Measurements from ENCODE around the gene GTF2IRD1. TPM values are rescaled to one million over a fixed set of nuclear protein-coding genes. Genes with fewer than 3 reads are reported as not detected.

Gene GTF2IRD1
- total and polyA plus RNA-seq, 2 of the 4 experiments (the other 2 are of a cell fraction): 4.1 to 21.9 TPM

DNA sequence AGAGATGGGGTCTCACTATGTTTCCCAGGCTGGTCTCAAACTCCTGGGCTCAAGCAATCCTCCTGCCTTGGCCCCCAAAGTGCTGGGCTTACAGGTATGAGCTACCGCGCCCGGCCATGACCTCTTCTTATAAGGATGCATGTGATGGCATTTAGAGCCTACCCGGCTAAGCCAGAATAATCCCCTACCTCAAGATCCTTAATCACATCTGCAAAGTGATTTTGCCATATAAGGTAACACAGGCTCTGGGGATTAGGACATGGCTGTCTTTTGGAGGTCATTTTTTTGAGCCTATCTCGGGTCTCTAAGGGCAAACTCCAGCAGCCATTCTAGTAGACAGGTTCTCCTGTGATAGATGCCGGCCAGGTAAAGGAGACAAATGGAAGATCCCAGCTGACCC lies 39.6 kb downstream of the GTF2IRD1 start:
- peaks cover 25% of the 10 kb centered on the region for H4K20me1 ChIP-seq (ENCODE audit: insufficient read depth, low read length)
- H2AK9ac ChIP-seq (replicated peaks; ENCODE audit: low read depth, low read length, poor library complexity): no peak overlapping the region
- H3K14ac ChIP-seq (replicated peaks; ENCODE audit: low read depth, low read length): no peak overlapping the region
- no peak overlapping the region for H3K56ac ChIP-seq (ENCODE audit: extremely low read depth, insufficient read depth, low read length)
- DNase-seq: no peak
- H3K4me3 ChIP-seq (ENCODE audit: insufficient read depth, low read depth, low read length): no peak overlapping the region
- H3K9me1 ChIP-seq (ENCODE audit: insufficient read depth, low read length): peaks cover 16% of the 10 kb centered on the region
- H2BK5ac ChIP-seq (ENCODE audit: low read depth, low read length, poor library complexity, severe bottlenecking): no peak overlapping the region
- no TSS peak for BruUV-seq (replicated peaks)
- no peak overlapping the region for H3K27ac ChIP-seq (ENCODE audit: insufficient read depth, low read length)
- H3K79me1 ChIP-seq (ENCODE audit: low read depth in 1 of 2, low read length in 2 of 2): peaks cover 43 to 82% of the 10 kb centered on the region in 2 experiments
- H4K5ac ChIP-seq (ENCODE audit: low read depth, low read length): no peak overlapping the region
- no peak overlapping the region for H2BK120ac ChIP-seq (ENCODE audit: low read depth, low read length)
- intact Hi-C loops (cut with micrococcal nuclease) (no loop called here), in situ Hi-C loops (cut with MboI; ENCODE audit: low sequenced_read_pairs) (no loop called here), dilution Hi-C loops (cut with HindIII; ENCODE audit: low sequenced_read_pairs, unreplicated experiment) (no loop called here)
- no peak overlapping the region for H4K8ac ChIP-seq (ENCODE audit: low read depth in 2 of 2, low read length in 2 of 2)
- H3K27me3 ChIP-seq (ENCODE audit: control insufficient read depth, insufficient read depth, low read length): no peaks in the 10 kb centered on the region
- H3K9ac ChIP-seq (ENCODE audit: low read depth, low read length): no peak overlapping the region
- H3K4me2 ChIP-seq (ENCODE audit: low read depth, low read length): no peak overlapping the region
- CTCF ChIA-PET: no interaction called here
- no peak for ATAC-seq (ENCODE audit: low read depth)
- H2AK5ac ChIP-seq (ENCODE audit: low read depth, low read length): no peak overlapping the region
- H3K4me1 ChIP-seq (ENCODE audit: control insufficient read depth, insufficient read depth, low read length): no peaks in the 10 kb centered on the region
- no peak overlapping the region for H2BK20ac ChIP-seq (ENCODE audit: low read depth, low read length)
- peaks cover 3% of the 10 kb centered on the region for H3K9me3 ChIP-seq (ENCODE audit: control insufficient read depth, insufficient read depth, low read length)
- WGBS, 2 experiments (ENCODE audit: extremely low coverage in 2 of 2, insufficient read length in 1 of 2): no CpG with 5 or more reads among the region's 6 CpGs
- no peak for TF ChIP-seq RAD21 (IDR thresholded peaks at IDR 0.05; ENCODE audit: low read length)
- TF ChIP-seq, protein P1, sequence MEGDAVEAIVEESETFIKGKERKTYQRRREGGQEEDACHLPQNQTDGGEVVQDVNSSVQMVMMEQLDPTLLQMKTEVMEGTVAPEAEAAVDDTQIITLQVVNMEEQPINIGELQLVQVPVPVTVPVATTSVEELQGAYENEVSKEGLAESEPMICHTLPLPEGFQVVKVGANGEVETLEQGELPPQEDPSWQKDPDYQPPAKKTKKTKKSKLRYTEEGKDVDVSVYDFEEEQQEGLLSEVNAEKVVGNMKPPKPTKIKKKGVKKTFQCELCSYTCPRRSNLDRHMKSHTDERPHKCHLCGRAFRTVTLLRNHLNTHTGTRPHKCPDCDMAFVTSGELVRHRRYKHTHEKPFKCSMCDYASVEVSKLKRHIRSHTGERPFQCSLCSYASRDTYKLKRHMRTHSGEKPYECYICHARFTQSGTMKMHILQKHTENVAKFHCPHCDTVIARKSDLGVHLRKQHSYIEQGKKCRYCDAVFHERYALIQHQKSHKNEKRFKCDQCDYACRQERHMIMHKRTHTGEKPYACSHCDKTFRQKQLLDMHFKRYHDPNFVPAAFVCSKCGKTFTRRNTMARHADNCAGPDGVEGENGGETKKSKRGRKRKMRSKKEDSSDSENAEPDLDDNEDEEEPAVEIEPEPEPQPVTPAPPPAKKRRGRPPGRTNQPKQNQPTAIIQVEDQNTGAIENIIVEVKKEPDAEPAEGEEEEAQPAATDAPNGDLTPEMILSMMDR (conservative IDR thresholded peaks at IDR 0.05; ENCODE audit: low read depth, low read length): no peak
- no peak for TF ChIP-seq CHD1 (IDR thresholded peaks at IDR 0.05; ENCODE audit: low read depth, low read length)
- TF ChIP-seq, protein P2, sequence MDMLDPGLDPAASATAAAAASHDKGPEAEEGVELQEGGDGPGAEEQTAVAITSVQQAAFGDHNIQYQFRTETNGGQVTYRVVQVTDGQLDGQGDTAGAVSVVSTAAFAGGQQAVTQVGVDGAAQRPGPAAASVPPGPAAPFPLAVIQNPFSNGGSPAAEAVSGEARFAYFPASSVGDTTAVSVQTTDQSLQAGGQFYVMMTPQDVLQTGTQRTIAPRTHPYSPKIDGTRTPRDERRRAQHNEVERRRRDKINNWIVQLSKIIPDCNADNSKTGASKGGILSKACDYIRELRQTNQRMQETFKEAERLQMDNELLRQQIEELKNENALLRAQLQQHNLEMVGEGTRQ (IDR thresholded peaks at IDR 0.05; ENCODE audit: low read depth, low read length): no peak
- TF ChIP-seq CEBPB (IDR thresholded peaks at IDR 0.05; ENCODE audit: low read depth, low read length): no peak
- no peak for TF ChIP-seq MAFK (IDR thresholded peaks at IDR 0.05; ENCODE audit: low read depth, low read length)
- no peak for TF ChIP-seq MXI1 (IDR thresholded peaks at IDR 0.05; ENCODE audit: borderline replicate concordance, low read depth, low read length)
- TF ChIP-seq RFX5 (IDR thresholded peaks at IDR 0.05; ENCODE audit: low read depth, low read length): no peak
- no peak for TF ChIP-seq POLR2A (IDR thresholded peaks at IDR 0.05; ENCODE audit: low read depth, low read length)
- TF ChIP-seq SMC3 (IDR thresholded peaks at IDR 0.05; ENCODE audit: low read depth, low read length): no peak
- TF ChIP-seq FOS (IDR thresholded peaks at IDR 0.05; ENCODE audit: low read depth, low read length): no peak
- no peak for TF ChIP-seq MAZ (IDR thresholded peaks at IDR 0.05; ENCODE audit: borderline replicate concordance, low read depth, low read length)
- TF ChIP-seq RCOR1 (IDR thresholded peaks at IDR 0.05; ENCODE audit: insufficient replicate concordance, low read length): no peak
- TF ChIP-seq, protein P3, sequence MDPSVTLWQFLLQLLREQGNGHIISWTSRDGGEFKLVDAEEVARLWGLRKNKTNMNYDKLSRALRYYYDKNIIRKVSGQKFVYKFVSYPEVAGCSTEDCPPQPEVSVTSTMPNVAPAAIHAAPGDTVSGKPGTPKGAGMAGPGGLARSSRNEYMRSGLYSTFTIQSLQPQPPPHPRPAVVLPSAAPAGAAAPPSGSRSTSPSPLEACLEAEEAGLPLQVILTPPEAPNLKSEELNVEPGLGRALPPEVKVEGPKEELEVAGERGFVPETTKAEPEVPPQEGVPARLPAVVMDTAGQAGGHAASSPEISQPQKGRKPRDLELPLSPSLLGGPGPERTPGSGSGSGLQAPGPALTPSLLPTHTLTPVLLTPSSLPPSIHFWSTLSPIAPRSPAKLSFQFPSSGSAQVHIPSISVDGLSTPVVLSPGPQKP (IDR thresholded peaks at IDR 0.05; ENCODE audit: borderline replicate concordance, low read depth, low read length): no peak
- TF ChIP-seq NFE2L2 (IDR thresholded peaks at IDR 0.05; ENCODE audit: low read depth, low read length): no peak
- TF ChIP-seq BHLHE40 (IDR thresholded peaks at IDR 0.05; ENCODE audit: low read depth, low read length): no peak
- H2AFZ ChIP-seq (replicated peaks; ENCODE audit: low read length, poor library complexity): no peak overlapping the region
- no peak overlapping the region for H3K23ac ChIP-seq (ENCODE audit: low read depth, low read length)
- H3K36me3 ChIP-seq (ENCODE audit: control insufficient read depth, insufficient read depth, low read length): peaks cover 2% of the 10 kb centered on the region
- no peak overlapping the region for H4K91ac ChIP-seq (ENCODE audit: insufficient read depth, low read depth, low read length)
- H2BK15ac ChIP-seq (ENCODE audit: low read depth, low read length): no peak overlapping the region
- no peak overlapping the region for H3K18ac ChIP-seq (ENCODE audit: low read depth, low read length)
- POLR2A ChIA-PET (ENCODE audit: unreplicated experiment): no interaction called here
- no peak overlapping the region for H3K4ac ChIP-seq (ENCODE audit: low read depth, low read length)

Data from IMR-90 (cell line).